ENCODE measurements around the gene NAT9. TPM values are rescaled to one million over a fixed set of nuclear protein-coding genes. Genes with fewer than 3 reads are reported as not detected.

Gene NAT9
- total RNA-seq, 1 donor from 2014 or later = 48.6 TPM

GRCh38 chr17:74759243-74759801 is 16.8 kb downstream of the NAT9 start:
- ATAC-seq (peak; percentile 35 to 43), DNase-seq (no peak)
- no peaks in the 10 kb centered on the region for H3K27me3 ChIP-seq (ENCODE audit: low read depth)
- H3K4me1 ChIP-seq = peaks cover 54% of the 10 kb centered on the region
- H3K4me3 ChIP-seq = peak overlapping the region; percentile 7
- intact Hi-C loops (cut with DNase I) = no loop called here
- peak overlapping the region; percentile 56 for H3K27ac ChIP-seq
- no peak for TF ChIP-seq CTCF (IDR thresholded peaks at IDR 0.05)
- H3K9me3 ChIP-seq = no peaks in the 10 kb centered on the region
- no peaks in the 10 kb centered on the region for H3K36me3 ChIP-seq

GRCh38 chr17:74758848-74759168 is 17.3 kb downstream of the NAT9 start:
- Histone ChIP-seq H3K4me1 (peaks cover 54% of the 10 kb centered on the region), H3K36me3 (no peaks in the 10 kb centered on the region), H3K4me3 (peak overlapping the region; percentile 7), H3K27me3 (ENCODE audit: low read depth) (no peaks in the 10 kb centered on the region), H3K9me3 (no peaks in the 10 kb centered on the region), H3K27ac (peak overlapping the region; percentile 56)
- DNase-seq = no peak
- intact Hi-C loops (cut with DNase I) = no loop called here
- ATAC-seq = peak; percentile 32 to 45
- no peak for TF ChIP-seq CTCF (IDR thresholded peaks at IDR 0.05)

GRCh38 chr17:74757931-74758847 is 18.0 kb downstream of the NAT9 start:
- peaks cover 54% of the 10 kb centered on the region for H3K4me1 ChIP-seq
- peak overlapping the region; percentile 14 for H3K4me3 ChIP-seq

GRCh38 chr17:74757502-74757901 is 18.6 kb downstream of the NAT9 start:
- Histone ChIP-seq H3K27me3 (ENCODE audit: low read depth) (no peaks in the 10 kb centered on the region), H3K27ac (peak overlapping the region; percentile 56), H3K9me3 (no peaks in the 10 kb centered on the region), H3K4me3 (no peak overlapping the region), H3K4me1 (peaks cover 55% of the 10 kb centered on the region), H3K36me3 (no peaks in the 10 kb centered on the region)
- ATAC-seq (peak in 1 of 2 donors; percentile 13), DNase-seq (no peak)
- intact Hi-C loops (cut with DNase I) = no loop called here
- no peak for TF ChIP-seq CTCF (IDR thresholded peaks at IDR 0.05)

More at GRCh38 chr17:74757931-74758847, 18.0 kb downstream of the NAT9 start:
- no peaks in the 10 kb centered on the region for H3K36me3 ChIP-seq
- DNase-seq = no peak
- peak; percentile 11 to 21 for ATAC-seq
- no peak for TF ChIP-seq CTCF (IDR thresholded peaks at IDR 0.05)
- H3K27me3 ChIP-seq (ENCODE audit: low read depth) = no peaks in the 10 kb centered on the region
- no peaks in the 10 kb centered on the region for H3K9me3 ChIP-seq
- peak overlapping the region; percentile 56 for H3K27ac ChIP-seq
- intact Hi-C loops (cut with DNase I) = no loop called here

- intact Hi-C loops (cut with DNase I) = no loop called here
- ATAC-seq (no peak), DNase-seq (no peak)
- Histone ChIP-seq H3K4me3 (no peak overlapping the region), H3K27ac (peak overlapping the region; percentile 56), H3K27me3 (ENCODE audit: low read depth) (no peaks in the 10 kb centered on the region), H3K9me3 (no peaks in the 10 kb centered on the region), H3K4me1 (peaks cover 61% of the 10 kb centered on the region), H3K36me3 (no peaks in the 10 kb centered on the region)
- no peak for TF ChIP-seq CTCF (IDR thresholded peaks at IDR 0.05)
Measured at GRCh38 chr17:74756891-74757290, 19.3 kb downstream of the NAT9 start.
